ENCODE measurements around the gene ZNF385D.

ZNF385D gene

DNA sequence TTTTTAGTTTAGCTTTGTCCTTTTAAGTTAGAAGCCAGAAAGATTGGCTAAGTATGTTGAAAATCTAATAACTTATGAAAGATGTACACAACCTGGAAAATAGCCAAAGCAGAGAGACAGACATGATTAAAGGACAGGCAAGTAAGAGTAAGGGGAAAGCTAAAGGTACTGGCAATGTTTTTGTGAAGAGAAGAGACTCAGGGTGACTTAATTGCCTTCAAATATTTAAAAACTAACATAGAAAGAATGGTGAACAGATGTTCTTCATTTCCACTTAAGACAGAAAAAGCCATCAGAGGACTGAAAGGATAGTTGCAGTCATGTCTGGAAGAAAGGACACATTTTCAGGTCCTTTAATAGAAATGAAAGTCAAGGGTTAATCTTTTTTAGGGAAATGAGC is 68.8 kb downstream of the ZNF385D start:
- TF ChIP-seq CTCF (IDR thresholded peaks at IDR 0.05; ENCODE audit: low read depth, low read length) = no peak

DNA sequence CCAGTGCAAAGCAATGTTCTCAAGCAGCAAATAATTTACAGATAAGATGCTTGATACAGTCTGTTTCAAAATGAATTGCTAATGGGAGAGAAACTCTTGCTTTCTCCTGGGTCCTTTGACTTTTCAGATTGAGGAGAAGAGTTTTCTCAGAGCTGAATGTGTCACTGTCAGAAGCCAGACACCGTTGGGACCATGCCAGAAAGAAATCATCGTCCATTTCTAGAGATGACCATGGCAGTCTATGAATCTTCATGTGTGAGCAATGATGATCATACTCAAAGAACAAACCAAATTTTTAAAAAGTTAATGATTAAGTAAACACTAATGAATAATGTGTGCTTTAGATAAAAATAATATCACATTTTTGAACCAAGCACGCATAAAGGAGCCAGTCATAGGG is 77.6 kb downstream of the ZNF385D start:
- no peak for TF ChIP-seq CTCF (IDR thresholded peaks at IDR 0.05; ENCODE audit: low read depth, low read length)
- H3K4me3 ChIP-seq (ENCODE audit: low read depth, low read length) = no peak overlapping the region

More for the DNA sequence above, 68.8 kb downstream of the ZNF385D start:
- H3K4me3 ChIP-seq (ENCODE audit: low read depth, low read length) = no peak overlapping the region

GRCh38 chr3:21672303-21672702 is 78.7 kb downstream of the ZNF385D start:
- TF ChIP-seq CTCF (IDR thresholded peaks at IDR 0.05; ENCODE audit: low read depth, low read length) = no peak
- H3K4me3 ChIP-seq (ENCODE audit: low read depth, low read length) = no peak overlapping the region

GRCh38 chr3:21670386-21670785 is 80.6 kb downstream of the ZNF385D start:
- TF ChIP-seq CTCF (IDR thresholded peaks at IDR 0.05; ENCODE audit: low read depth, low read length) = no peak
- H3K4me3 ChIP-seq (ENCODE audit: low read depth, low read length) = no peak overlapping the region

DNA sequence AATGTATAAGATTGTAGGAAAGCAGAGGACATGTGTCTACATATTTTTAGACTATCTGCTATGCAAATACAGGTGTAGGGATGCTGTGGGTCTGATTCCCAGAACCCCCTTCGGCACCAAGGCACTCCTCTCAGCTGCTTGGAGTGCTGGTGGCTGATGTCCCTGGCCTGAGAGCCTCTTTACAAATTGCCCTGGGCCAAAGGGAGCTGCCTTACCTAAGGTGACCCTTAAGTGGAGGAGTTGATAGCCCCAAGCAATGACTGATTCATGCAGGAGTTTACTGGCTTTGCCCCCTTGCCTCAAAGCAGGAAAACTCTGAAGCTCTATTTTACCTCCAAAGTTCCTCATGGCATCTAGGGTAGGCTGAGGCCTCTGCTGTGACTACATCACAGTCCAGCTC is 83.0 kb downstream of the ZNF385D start:
- no peak for TF ChIP-seq CTCF (IDR thresholded peaks at IDR 0.05; ENCODE audit: low read depth, low read length)
- no peak overlapping the region for H3K4me3 ChIP-seq (ENCODE audit: low read depth, low read length)

- no peak overlapping the region for H3K4me3 ChIP-seq (ENCODE audit: low read depth, low read length)
- TF ChIP-seq CTCF (IDR thresholded peaks at IDR 0.05; ENCODE audit: low read depth, low read length) = no peak
These were observed 85.4 kb downstream of the ZNF385D start for GRCh38 chr3:21665444-21666100.

DNA sequence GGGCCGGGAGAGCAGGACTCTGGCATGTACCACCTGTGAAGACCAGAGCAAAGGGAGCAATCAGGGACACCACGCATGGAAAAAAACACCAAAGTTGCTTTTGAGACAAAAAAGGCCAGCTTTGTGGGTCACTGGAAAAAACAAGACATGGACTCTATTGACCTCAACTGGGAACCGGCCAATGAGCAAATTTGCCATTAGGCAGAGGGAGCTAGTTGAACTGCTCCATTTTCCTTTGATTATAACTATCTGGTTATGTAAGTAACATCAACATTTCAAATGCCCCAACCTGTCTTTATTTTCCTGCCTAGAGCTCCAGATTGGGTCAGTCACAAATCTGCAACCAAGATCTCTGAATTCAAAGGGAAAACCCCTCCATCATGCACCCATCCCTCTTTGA is 86.0 kb downstream of the ZNF385D start:
- no peak for TF ChIP-seq CTCF (IDR thresholded peaks at IDR 0.05; ENCODE audit: low read depth, low read length)
- H3K4me3 ChIP-seq (ENCODE audit: low read depth, low read length) = no peak overlapping the region
